Transverse colon (tissue), 4 donors: ENCODE results near the gene SLC22A23. TPM values are rescaled to one million over a fixed set of nuclear protein-coding genes. Genes with fewer than 3 reads are reported as not detected.

ENCODE experiments used
- DNase-seq: peaks from one replicate; pipeline ENCODE4 v3.0.0-alpha.2; 2019
- H3K27ac ChIP-seq, 4 donors: fragments of 200-600 bp; sonication (generic); 2 replicates each; pipeline ENCODE4 v1.5.1; 2016 to 2018; ENCODE audit warnings: inconsistent platforms in 4 of 4
- H3K27me3 ChIP-seq: fragments of 200-600 bp; sonication (generic); 2 replicates; pipeline ENCODE4 v1.5.1; 2017; ENCODE audit warnings: inconsistent platforms
- H3K36me3 ChIP-seq, 4 donors: fragments of 200-600 bp; sonication (generic); 2 replicates each; pipeline ENCODE4 v1.5.1; 2017 to 2019; ENCODE audit warnings: inconsistent platforms in 4 of 4
- H3K4me1 ChIP-seq, 4 donors: fragments of 200-600 bp; sonication (generic); 2 replicates each; pipeline ENCODE4 v1.5.1; 2017 to 2020; ENCODE audit warnings: inconsistent platforms in 4 of 4
- H3K4me3 ChIP-seq, 4 donors: fragments of 200-600 bp; sonication (generic); 1 replicate in 1 of 4; 2 replicates in 3 of 4; pipeline versions ENCODE4 v1.5.1 to v1.6.1; 2017 to 2019; ENCODE audit warnings: inconsistent platforms in 4 of 4
- H3K9me3 ChIP-seq, 2 donors: fragments of 200-600 bp; sonication (generic); 2 replicates each; pipeline ENCODE4 v1.5.1; 2017 to 2019; ENCODE audit warnings: inconsistent platforms in 2 of 2
- EP300 ChIP-seq: sonication (generic); formaldehyde crosslinking; IDR thresholded peaks from one replicate; pipeline ENCODE4 v1.6.1; 2017; ENCODE audit warnings: antibody characterized with exemption, low read depth
- POLR2A ChIP-seq: fragments of 450-650 bp; IDR thresholded peaks from one replicate; pipeline ENCODE4 v1.6.1; 2016; ENCODE audit warnings: antibody characterized with exemption, mild to moderate bottlenecking, moderate library complexity
- POLR2AphosphoS5 ChIP-seq, 3 donors: sonication (generic); formaldehyde crosslinking; IDR thresholded peaks; one replicate each; pipeline ENCODE4 v1.6.1; 2016; ENCODE audit warnings: antibody characterized with exemption in 3 of 3
- WGBS, 2 donors: methylation state at CpG; one replicate each; pipeline ENCODE4 v1.1.5; 2018; ENCODE audit warnings: low coverage in 1 of 2; 5-methylcytosine and 5-hydroxymethylcytosine counted together
- in situ Hi-C, 4 donors: fragments of 200-750 bp; cut with MboI; loops; one replicate each; pipeline versions ENCODE4 v1.15.0 to v1.15.1; 2017; ENCODE audit warnings: low sequenced_read_pairs in 3 of 4, low pct_ligation_motif_present in 1 of 4, low pct_unique_long_range_greater_than_20kb in 1 of 4
- intact Hi-C: fragments of 100-400 bp; cut with DNase I; formaldehyde crosslinking; loops from one replicate; pipeline ENCODE4 v1.15.1; 2023; ENCODE audit warnings: low total_unique reads
- total RNA-seq, 4 donors: library from RNA; depleted of rRNA; stranded (reverse); fragments of >200 nt; gene quantifications; one replicate each; pipeline ENCODE4 v1.1.0, GENCODE V29; 2016
- TF ChIP-seq, protein P1 (sequence below), 5 experiments: fragments of 200-600 bp in 3 of 5; fragments of 450-650 bp in 2 of 5; sonication (generic) in 3 of 5; IDR thresholded peaks; 1 replicate in 2 of 5; 2 replicates in 3 of 5; pipeline ENCODE4 v1.5.1; 2016 to 2017; ENCODE audit warnings: antibody characterized with exemption in 5 of 5, inconsistent platforms in 3 of 5, mild to moderate bottlenecking in 2 of 5, moderate library complexity in 1 of 5

Gene SLC22A23
- total RNA-seq, 4 donors from 2014 or later, result 96.1 to 161 (median 117) TPM

DNA sequence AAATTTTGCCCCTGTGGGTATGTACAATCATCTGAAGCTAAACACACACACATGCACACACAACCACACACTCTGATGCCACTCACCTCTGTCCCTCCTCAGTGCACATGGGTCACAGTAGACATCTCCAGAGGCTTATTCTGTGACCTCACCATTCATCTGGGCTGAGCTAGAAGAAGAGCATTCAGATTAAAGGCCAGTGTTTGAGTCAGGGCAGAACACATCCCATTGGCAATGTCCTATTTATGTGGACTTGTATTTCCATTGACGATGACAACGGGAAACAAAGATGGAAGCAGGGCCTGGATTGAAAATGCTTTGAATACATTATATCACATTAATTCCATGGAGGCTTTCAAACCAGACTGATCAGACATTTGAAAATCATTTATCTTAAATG, 26.8 kb upstream of the SLC22A23 start:
- Histone ChIP-seq H3K36me3 (no peaks in the 10 kb centered on the region), H3K27me3 (no peaks in the 10 kb centered on the region), H3K9me3 (peaks cover 4 to 6% of the 10 kb centered on the region in 2 donors), H3K27ac (no peak overlapping the region), H3K4me1 (no peaks in the 10 kb centered on the region), H3K4me3 (no peak overlapping the region)
- DNase-seq, result no peak
- 94% methylated on average over 2 of the region's 2 CpGs; no CpG with 5 or more reads in 1 of the 2 donors for WGBS, 2 donors
- intact Hi-C loops (no loop called here), in situ Hi-C loops (no loop called here)
- TF ChIP-seq, protein P1, sequence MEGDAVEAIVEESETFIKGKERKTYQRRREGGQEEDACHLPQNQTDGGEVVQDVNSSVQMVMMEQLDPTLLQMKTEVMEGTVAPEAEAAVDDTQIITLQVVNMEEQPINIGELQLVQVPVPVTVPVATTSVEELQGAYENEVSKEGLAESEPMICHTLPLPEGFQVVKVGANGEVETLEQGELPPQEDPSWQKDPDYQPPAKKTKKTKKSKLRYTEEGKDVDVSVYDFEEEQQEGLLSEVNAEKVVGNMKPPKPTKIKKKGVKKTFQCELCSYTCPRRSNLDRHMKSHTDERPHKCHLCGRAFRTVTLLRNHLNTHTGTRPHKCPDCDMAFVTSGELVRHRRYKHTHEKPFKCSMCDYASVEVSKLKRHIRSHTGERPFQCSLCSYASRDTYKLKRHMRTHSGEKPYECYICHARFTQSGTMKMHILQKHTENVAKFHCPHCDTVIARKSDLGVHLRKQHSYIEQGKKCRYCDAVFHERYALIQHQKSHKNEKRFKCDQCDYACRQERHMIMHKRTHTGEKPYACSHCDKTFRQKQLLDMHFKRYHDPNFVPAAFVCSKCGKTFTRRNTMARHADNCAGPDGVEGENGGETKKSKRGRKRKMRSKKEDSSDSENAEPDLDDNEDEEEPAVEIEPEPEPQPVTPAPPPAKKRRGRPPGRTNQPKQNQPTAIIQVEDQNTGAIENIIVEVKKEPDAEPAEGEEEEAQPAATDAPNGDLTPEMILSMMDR (IDR thresholded peaks at IDR 0.05), result no peak
- TF ChIP-seq POLR2A, result no peak
- no peak for TF ChIP-seq EP300
- no peak for TF ChIP-seq POLR2AphosphoS5 (IDR thresholded peaks at IDR 0.05)

DNA sequence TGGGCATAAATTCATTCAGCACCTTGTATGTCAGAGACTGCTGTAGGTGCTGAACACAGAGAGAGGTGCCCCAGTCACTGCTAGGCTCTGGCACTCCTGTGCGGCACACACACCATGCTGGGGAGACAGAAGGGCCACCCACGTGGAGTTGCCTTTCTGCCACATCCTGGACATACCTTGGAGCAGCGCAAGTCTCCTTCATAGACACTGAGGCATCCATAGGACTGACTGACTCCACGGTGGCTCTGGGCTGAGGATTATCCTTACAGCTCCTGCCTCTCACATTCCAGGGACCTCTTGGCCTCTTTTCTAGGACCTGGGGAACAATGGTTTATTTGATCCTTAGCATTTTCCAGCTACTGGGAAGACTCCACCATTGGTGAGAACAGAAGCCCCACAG, 26.0 kb upstream of the SLC22A23 start:
- no peak overlapping the region for H3K27ac ChIP-seq
- peaks cover 4 to 6% of the 10 kb centered on the region in 2 donors for H3K9me3 ChIP-seq
- H3K4me1 ChIP-seq, result no peaks in the 10 kb centered on the region
- no peaks in the 10 kb centered on the region for H3K27me3 ChIP-seq
- WGBS, 2 donors, result 41 to 63% methylated on average over 3 to 4 of the region's 4 CpGs
- TF ChIP-seq, protein P1 (IDR thresholded peaks at IDR 0.05), result no peak
- TF ChIP-seq POLR2AphosphoS5 (IDR thresholded peaks at IDR 0.05), result no peak
- no peak for TF ChIP-seq POLR2A
- no peak for TF ChIP-seq EP300
- no peak overlapping the region for H3K4me3 ChIP-seq
- no peak for DNase-seq
- intact Hi-C loops (no loop called here), in situ Hi-C loops (no loop called here)
- no peaks in the 10 kb centered on the region for H3K36me3 ChIP-seq

DNA sequence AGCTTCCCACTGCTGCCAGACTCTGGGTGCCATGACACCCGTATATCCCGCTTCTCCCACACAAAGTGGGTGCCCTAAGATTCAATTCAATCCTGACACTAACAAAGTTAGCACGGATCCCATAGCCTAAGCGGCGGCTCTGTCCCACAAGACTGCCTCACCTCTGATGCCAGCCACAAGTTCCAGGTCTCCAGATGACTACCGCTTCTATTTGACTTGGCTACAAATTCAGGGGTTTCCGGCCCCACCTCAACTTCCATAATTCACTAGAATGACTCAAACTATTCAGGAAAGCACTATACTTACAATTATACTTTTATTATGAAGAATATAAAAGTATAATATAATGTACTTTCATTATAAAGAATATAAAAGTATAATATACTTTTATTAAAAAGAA, 24.8 kb upstream of the SLC22A23 start:
- WGBS, 2 donors, result 92 to 95% methylated on average over 4 to 7 of the region's 7 CpGs

DNA sequence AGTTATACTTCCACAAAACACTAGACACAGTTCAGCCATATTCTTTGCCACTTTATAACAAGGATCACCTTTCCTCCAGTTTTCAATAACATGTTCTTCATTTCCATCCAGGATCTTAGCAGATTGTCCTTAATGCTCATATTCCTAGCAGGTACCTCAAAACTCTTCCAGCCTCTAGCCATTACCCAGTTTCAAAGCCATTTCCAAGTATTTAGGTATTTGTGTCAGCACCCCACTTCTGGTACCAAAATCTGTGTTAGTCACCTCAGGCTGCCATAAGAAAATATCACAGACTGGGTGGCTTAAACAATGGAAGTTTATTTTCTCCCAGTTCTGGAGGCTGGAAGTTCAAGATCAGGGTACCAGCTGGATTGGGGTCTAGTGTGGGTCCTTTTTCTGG, 23.2 kb upstream of the SLC22A23 start:
- DNase-seq, result no peak
- no peak overlapping the region for H3K4me3 ChIP-seq
- H3K36me3 ChIP-seq, result no peaks in the 10 kb centered on the region
- peaks cover 4 to 6% of the 10 kb centered on the region in 2 donors for H3K9me3 ChIP-seq
- TF ChIP-seq, protein P1 (IDR thresholded peaks at IDR 0.05), result no peak
- TF ChIP-seq POLR2AphosphoS5 (IDR thresholded peaks at IDR 0.05) (no peak), EP300 (no peak), POLR2A (no peak)
- in situ Hi-C loops (no loop called here), intact Hi-C loops (no loop called here)
- no peaks in the 10 kb centered on the region for H3K4me1 ChIP-seq
- no peak overlapping the region for H3K27ac ChIP-seq
- no peaks in the 10 kb centered on the region for H3K27me3 ChIP-seq

More for the DNA sequence above, 24.8 kb upstream of the SLC22A23 start:
- DNase-seq, result no peak
- Histone ChIP-seq H3K9me3 (peaks cover 4 to 6% of the 10 kb centered on the region in 2 donors), H3K4me3 (no peak overlapping the region), H3K27me3 (no peaks in the 10 kb centered on the region), H3K4me1 (no peaks in the 10 kb centered on the region), H3K36me3 (no peaks in the 10 kb centered on the region), H3K27ac (no peak overlapping the region)
- intact Hi-C loops (no loop called here), in situ Hi-C loops (no loop called here)
- TF ChIP-seq POLR2AphosphoS5 (IDR thresholded peaks at IDR 0.05), result no peak
- no peak for TF ChIP-seq EP300
- TF ChIP-seq, protein P1 (IDR thresholded peaks at IDR 0.05), result no peak
- TF ChIP-seq POLR2A, result no peak
